Ovary (tissue), 9 donors: ENCODE results near the gene LYZL2. TPM values are rescaled to one million over a fixed set of nuclear protein-coding genes. Genes with fewer than 3 reads are reported as not detected.
"Not testable (repeated sequence)": the region's sequence is repeated elsewhere in the genome, so short reads cannot be mapped to it uniquely, and the experiment has no call there.

Experiments used
- DNase-seq, 5 donors: peaks; one replicate each; pipeline ENCODE4 v3.0.0-alpha.2; 2019 to 2020
- H3K27ac ChIP-seq, 2 donors: fragments of 200-600 bp; one replicate each; pipeline versions ENCODE4 v1.5.1 to v1.8.0; 2019 to 2022
- H3K27me3 ChIP-seq: fragments of 200-600 bp; one replicate; pipeline ENCODE4 v1.8.0; 2022
- H3K36me3 ChIP-seq: fragments of 200-600 bp; sonication (generic); one replicate; pipeline ENCODE4 v1.5.1; 2019
- H3K4me1 ChIP-seq: one replicate; pipeline ENCODE4 v1.8.1; 2013; ENCODE audit warnings: mild to moderate bottlenecking, moderate library complexity; ENCODE audit not compliant: insufficient read depth
- H3K4me3 ChIP-seq: fragments of 200-600 bp; sonication (generic); one replicate; pipeline ENCODE4 v1.5.1; 2017
- H3K9me3 ChIP-seq, 2 donors: fragments of 200-600 bp in 1 of 2; sonication (generic) in 1 of 2; one replicate each; pipeline versions ENCODE4 v1.5.1 to v1.8.1; 2013 to 2019; ENCODE audit warnings: mild to moderate bottlenecking in 1 of 2, moderate library complexity in 1 of 2
- CTCF ChIP-seq, 3 donors: fragments of 450-650 bp in 2 of 3; fragments of 200-600 bp in 1 of 3; IDR thresholded peaks; one replicate each; pipeline versions ENCODE4 v1.5.1 to v1.8.0; 2016 to 2022; ENCODE audit warnings: antibody characterized with exemption in 3 of 3, mild to moderate bottlenecking in 1 of 3
- EP300 ChIP-seq: sonication (generic); formaldehyde crosslinking; IDR thresholded peaks from one replicate; pipeline ENCODE4 v1.6.1; 2017; ENCODE audit warnings: antibody characterized with exemption
- POLR2A ChIP-seq: fragments of 450-650 bp; IDR thresholded peaks from one replicate; pipeline ENCODE4 v1.6.1; 2017; ENCODE audit warnings: antibody characterized with exemption, mild to moderate bottlenecking, moderate library complexity
- WGBS, 3 donors: extraction: QIAGEN DNeasy Blood & Tissue Kit in 1 of 3; methylation state at CpG; one replicate each; pipeline versions ENCODE4 v1.1.5 to v1.1.7; 2013 to 2017; 5-methylcytosine and 5-hydroxymethylcytosine counted together
- intact Hi-C, 4 donors: fragments of 100-400 bp; cut with DNase I; formaldehyde crosslinking; loops; one replicate each; pipeline versions ENCODE4 v1.11.0 to v1.15.1; 2022 to 2023
- polyA plus RNA-seq, 2 donors: library from polyadenylated mRNA; stranded (reverse); fragments of 200-250 nt in 1 of 2; fragments of 350-450 nt in 1 of 2; fragmentation: Illumina TruSeq in 1 of 2; extraction: RNeasy Lipid Tissue Mini Kit (QIAGEN cat#74804) in 1 of 2; gene quantifications; one replicate each; pipeline ENCODE4 v1.2.3, GENCODE V29; 2013 to 2014
- total RNA-seq, 7 donors: library from RNA; depleted of rRNA in 2 of 7; stranded (reverse); fragments of >200 nt in 2 of 7; fragmentation: NEBNext Ultra II Directional in 3 of 7; extraction: Animal tissue kit (Norgen Biotek cat#: 25700) in 3 of 7; gene quantifications; one replicate each; pipeline versions ENCODE4 v1.1.0 to v1.2.4, GENCODE V29; 2016 to 2023
- donor health status: DM: no; HTN: no; CAD: no; lungs with moderate emphysema.
- donor health status: DM: no; HTN: no; CAD: no.
- donor health status: Bipolar disorder and iron deficiency.
- donor health status: DM: yes; HTN: yes; CAD: no.
- donor health status: DM: no; HTN: no; CAD: no.
- donor health status: DM: yes; HTN: yes; CAD: no.

The LYZL2 gene
- total and polyA plus RNA-seq, 9 donors: not detected

DNA sequence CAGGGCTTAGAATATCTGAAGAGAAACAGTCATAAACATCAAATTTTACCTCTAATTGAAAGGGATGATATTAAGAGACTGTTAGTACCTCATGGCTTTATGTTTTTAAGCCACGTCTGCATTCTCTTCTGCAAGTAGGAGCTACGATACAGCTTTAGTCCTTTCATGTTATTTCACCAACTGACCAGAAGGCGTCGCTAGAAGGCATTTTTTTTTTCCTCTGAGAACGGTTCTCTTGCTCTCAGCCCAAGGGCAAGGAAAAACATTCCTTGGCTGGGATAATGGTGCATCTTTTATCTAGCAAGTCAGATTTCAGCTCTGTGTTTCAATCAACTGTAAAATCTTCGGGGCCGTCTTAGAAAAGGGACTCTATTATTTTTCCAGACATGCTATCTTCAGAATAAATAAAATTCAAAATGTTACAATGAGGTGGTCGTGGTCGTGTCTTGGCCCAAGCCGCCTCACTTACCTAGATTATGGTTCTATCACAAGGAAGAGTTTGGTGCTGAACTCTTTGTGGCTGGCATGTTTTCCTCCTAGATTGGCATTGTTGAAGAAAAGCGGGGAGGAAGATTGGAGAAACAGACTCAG lies 41.6 kb upstream of the LYZL2 start:
- Histone ChIP-seq H3K27me3 (no peaks in the 10 kb centered on the region), H3K27ac (no peak overlapping the region), H3K4me3 (no peak overlapping the region), H3K9me3 (no peaks in the 10 kb centered on the region), H3K36me3 (no peaks in the 10 kb centered on the region), H3K4me1 (no peaks in the 10 kb centered on the region)
- intact Hi-C loops: no loop called here
- WGBS, 3 donors: 36% methylated on average over 11 of the region's 11 CpGs
- no peak for DNase-seq
- no peak for TF ChIP-seq EP300
- TF ChIP-seq CTCF (IDR thresholded peaks at IDR 0.05): peak; percentile 26 to 51 (median 28)
- no peak for TF ChIP-seq POLR2A

- WGBS, 3 donors: 65 to 72% (median 68%) methylated on average over 11 of the region's 11 CpGs
- H3K27ac ChIP-seq, H3K4me1 ChIP-seq, DNase-seq, H3K9me3 ChIP-seq, H3K36me3 ChIP-seq, H3K4me3 ChIP-seq, intact Hi-C loops, H3K27me3 ChIP-seq: not testable (repeated sequence)
Observed at GRCh38 chr10:30667982-30668381, 38.4 kb upstream of the LYZL2 start.

DNA sequence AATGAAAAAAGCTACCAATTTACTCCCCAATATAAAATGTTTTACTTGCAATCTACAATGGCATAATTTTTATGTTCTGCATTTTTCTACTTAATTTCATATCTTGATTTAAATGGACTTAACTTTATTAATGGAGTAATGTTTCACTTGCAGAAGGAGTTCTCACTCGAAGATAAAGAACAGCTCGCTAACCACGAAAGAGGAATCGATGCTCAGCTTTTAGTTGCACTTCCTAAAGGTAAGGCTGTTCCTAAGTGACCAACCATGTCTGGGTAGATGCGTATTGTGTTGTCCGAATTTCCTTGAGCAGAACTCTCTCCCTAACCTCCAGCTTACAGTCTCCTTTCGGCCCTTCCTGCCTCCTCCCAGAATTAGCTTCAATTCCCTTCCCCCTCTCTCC lies 33.9 kb upstream of the LYZL2 start:
- H3K36me3 ChIP-seq, H3K9me3 ChIP-seq, DNase-seq, H3K4me1 ChIP-seq, H3K4me3 ChIP-seq, H3K27ac ChIP-seq, H3K27me3 ChIP-seq, intact Hi-C loops: not testable (repeated sequence)
- 83 to 84% (median 83%) methylated on average over 5 to 7 of the region's 7 CpGs for WGBS, 3 donors

- no peaks in the 10 kb centered on the region for H3K9me3 ChIP-seq
- H3K27ac ChIP-seq: no peak overlapping the region
- no peak for DNase-seq
- H3K4me1 ChIP-seq: no peaks in the 10 kb centered on the region
- TF ChIP-seq EP300 (no peak), CTCF (IDR thresholded peaks at IDR 0.05) (no peak), POLR2A (no peak)
- H3K4me3 ChIP-seq: no peak overlapping the region
- intact Hi-C loops: no loop called here
- 78 to 95% (median 91%) methylated on average over 6 of the region's 6 CpGs for WGBS, 3 donors
- no peaks in the 10 kb centered on the region for H3K36me3 ChIP-seq
- H3K27me3 ChIP-seq: no peaks in the 10 kb centered on the region
Observed at GRCh38 chr10:30662814-30663213, 33.3 kb upstream of the LYZL2 start.

DNA sequence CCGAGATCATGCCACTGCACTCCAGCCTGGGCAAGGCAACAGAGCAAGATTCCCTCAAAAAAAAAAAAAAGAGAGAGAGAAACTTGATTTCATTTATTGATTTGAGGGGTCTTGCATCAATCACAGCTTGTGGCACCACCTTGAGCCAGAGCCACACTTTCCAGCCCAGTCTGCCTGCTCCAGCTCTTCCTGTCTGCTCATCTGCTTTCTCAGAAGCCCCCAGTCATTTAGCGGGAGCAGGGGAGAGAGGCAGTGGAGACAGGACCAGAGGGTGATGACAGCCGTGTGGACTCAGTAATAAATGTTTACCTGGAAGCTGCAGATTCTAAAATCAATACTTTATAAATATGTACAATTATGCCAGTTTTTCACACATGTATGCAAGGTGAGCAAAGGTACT lies 30.8 kb upstream of the LYZL2 start:
- WGBS, 3 donors: 71 to 79% (median 79%) methylated on average over 3 of the region's 3 CpGs
- DNase-seq, H3K36me3 ChIP-seq, H3K27ac ChIP-seq, H3K27me3 ChIP-seq, H3K4me1 ChIP-seq, H3K4me3 ChIP-seq, intact Hi-C loops, H3K9me3 ChIP-seq: not testable (repeated sequence)

DNA sequence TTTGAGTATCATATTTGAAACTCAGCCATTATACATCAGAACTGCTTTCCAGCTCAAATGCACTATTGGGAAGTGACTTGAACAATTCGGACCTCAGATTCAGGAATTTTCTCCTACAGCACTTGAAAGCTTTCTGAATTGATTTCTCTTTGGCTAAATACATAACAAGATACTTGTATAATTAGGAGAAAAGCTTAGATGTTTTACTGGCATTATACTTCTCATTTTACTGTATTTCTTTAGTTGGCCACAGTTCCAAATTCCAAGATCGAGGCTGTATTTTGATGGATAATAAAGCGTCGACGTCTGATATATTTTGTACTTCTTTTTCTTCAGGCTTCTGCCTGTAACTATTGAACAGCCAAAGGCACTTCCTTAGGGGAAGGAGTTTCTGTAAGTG lies 26.7 kb upstream of the LYZL2 start:
- no peak overlapping the region for H3K4me3 ChIP-seq
- H3K4me1 ChIP-seq: no peaks in the 10 kb centered on the region
- no peaks in the 10 kb centered on the region for H3K27me3 ChIP-seq
- H3K36me3 ChIP-seq: no peaks in the 10 kb centered on the region
- no peaks in the 10 kb centered on the region for H3K9me3 ChIP-seq
- no peak for DNase-seq
- H3K27ac ChIP-seq: no peak overlapping the region
- WGBS, 3 donors: 27 to 49% (median 32%) methylated on average over 5 of the region's 5 CpGs
- intact Hi-C loops: no loop called here
- TF ChIP-seq CTCF (IDR thresholded peaks at IDR 0.05): no peak
- no peak for TF ChIP-seq POLR2A
- TF ChIP-seq EP300: no peak

DNA sequence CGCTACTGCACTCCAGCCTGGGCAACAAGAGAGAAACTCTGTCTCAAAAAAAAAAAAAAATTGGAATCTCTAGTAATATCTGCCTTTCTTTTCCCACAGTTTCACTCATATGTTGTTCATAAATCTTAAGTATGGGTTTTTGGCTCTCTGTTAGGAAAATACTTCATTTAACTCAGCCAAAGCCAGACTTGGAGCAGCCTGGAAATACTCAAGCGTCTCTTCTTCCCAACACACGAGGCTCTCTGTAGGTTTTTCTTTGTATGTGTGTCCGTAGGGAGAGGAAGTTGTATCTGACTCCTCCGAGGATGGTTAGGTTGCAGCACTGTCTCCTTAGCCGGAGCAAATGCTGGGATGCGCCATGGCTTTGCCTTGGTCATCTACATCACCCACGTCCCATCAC lies 25.4 kb upstream of the LYZL2 start:
- H3K27ac ChIP-seq, H3K4me3 ChIP-seq, H3K27me3 ChIP-seq, intact Hi-C loops, DNase-seq, H3K36me3 ChIP-seq, H3K4me1 ChIP-seq, H3K9me3 ChIP-seq: not testable (repeated sequence)
- 51 to 78% (median 68%) methylated on average over 8 of the region's 8 CpGs for WGBS, 3 donors

DNA sequence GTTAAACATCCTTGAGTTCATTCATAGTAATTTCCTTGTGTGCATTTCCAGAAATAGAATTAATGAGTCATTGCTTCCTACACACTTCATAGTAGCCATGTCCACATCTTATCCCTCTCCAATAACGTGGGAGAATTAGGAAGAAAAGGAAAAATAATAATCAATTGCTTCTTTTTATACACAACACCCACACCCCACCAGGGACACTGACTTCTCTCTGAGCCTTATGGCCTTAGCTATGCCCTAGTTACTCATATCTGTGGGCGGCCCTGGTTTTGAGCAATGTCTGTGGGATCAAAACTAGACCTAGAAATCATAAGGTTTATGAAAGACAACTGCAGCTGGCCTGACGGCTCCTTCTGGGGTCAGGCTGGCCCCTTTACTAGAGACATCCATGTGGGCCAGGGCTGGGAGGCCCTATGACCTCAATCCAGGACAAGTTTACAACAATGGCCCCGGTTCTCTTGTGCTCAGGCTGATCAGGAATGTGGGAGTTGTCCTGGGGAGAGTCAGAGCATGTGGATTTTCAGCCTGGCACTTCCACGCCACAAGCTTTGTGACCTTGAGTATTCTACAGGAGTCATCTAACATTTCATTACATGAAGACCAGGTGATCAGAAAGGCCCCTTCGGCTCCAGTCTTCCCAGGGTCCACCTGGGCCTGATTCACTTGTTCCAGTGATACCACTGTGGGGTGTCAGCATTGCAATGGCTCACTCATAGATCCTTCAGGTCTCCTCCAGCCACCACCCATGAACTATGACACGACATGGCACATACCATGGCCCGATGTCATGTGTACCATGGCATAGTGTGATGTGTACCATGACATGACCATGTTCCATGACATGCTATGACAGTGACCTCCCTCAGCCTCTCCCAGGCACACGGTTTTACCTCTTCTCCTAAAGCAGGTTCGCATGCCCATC lies 22.2 kb upstream of the LYZL2 start:
- 66 to 74% (median 73%) methylated on average over 9 to 10 of the region's 10 CpGs for WGBS, 3 donors
- H3K9me3 ChIP-seq, DNase-seq, intact Hi-C loops, H3K4me3 ChIP-seq, H3K27me3 ChIP-seq, H3K36me3 ChIP-seq, H3K27ac ChIP-seq, H3K4me1 ChIP-seq: not testable (repeated sequence)
